GM12878 (cell line): ENCODE data around the gene WIPF2.

Experiments used
- CTCF ChIP-seq, 3 experiments: IDR thresholded peaks in 2 of 3; conservative IDR thresholded peaks in 1 of 3; 2 replicates each; pipeline ENCODE4 v1.5.1; 2011; ENCODE audit warnings: low read depth in 3 of 3, low read length in 3 of 3, mild to moderate bottlenecking in 3 of 3, control low read depth in 2 of 3, moderate library complexity in 2 of 3, inconsistent platforms in 1 of 3, mixed read lengths in 1 of 3; ENCODE audit not compliant: control insufficient read depth in 2 of 3, insufficient read depth in 1 of 3; ENCODE audit errors: extremely low read depth in 1 of 3
- MAX ChIP-seq: IDR thresholded peaks from 2 replicates; pipeline ENCODE4 v1.6.1; 2012; ENCODE audit warnings: low read depth, low read length, improper control_type of control experiment
- MEF2B ChIP-seq: fragments of 450-650 bp; IDR thresholded peaks from 2 replicates; pipeline ENCODE4 v1.6.1; 2018; ENCODE audit warnings: mild to moderate bottlenecking, moderate library complexity; ENCODE audit not compliant: partially characterized antibody, poor library complexity, severe bottlenecking
- ZNF274 ChIP-seq: IDR thresholded peaks from one replicate; pipeline ENCODE4 v1.8.0; 2011; ENCODE audit not compliant: insufficient read length, insufficient read depth
- ZNF592 ChIP-seq: fragments of 450-650 bp; IDR thresholded peaks from 2 replicates; pipeline ENCODE4 v1.6.1; 2017; ENCODE audit warnings: mild to moderate bottlenecking, moderate library complexity
- ZZZ3 ChIP-seq: IDR thresholded peaks from 2 replicates; pipeline ENCODE4 v1.6.1; 2011; ENCODE audit warnings: low read depth; ENCODE audit not compliant: control insufficient read depth, insufficient read length

- TF ChIP-seq MAX, result no peak
- TF ChIP-seq ZNF274, result no peak
- no peak for TF ChIP-seq MEF2B
- no peak for TF ChIP-seq ZNF592
- TF ChIP-seq CTCF (IDR thresholded peaks at IDR 0.05 in 2 of 3, conservative IDR thresholded peaks at IDR 0.05 in 1 of 3; ENCODE audit: control insufficient read depth in 2 of 3, extremely low read depth in 1 of 3, insufficient read depth in 1 of 3, low read depth in 3 of 3, low read length in 3 of 3), result no peak
- TF ChIP-seq ZZZ3, result no peak
Measured at GRCh38 chr17:40328386-40328766, 109.3 kb downstream of the WIPF2 start.
